ENCODE measurements around the gene SERPINB8. TPM values are rescaled to one million over a fixed set of nuclear protein-coding genes. Genes with fewer than 3 reads are reported as not detected.

SERPINB8 gene
- total and polyA plus RNA-seq, 2 donors (not counting 1 experiment from before 2014, with no cell fraction given): 9.7 to 21.0 TPM

GRCh38 chr18:64009305-64009704 is 39.4 kb downstream of the SERPINB8 start:
- H3K4me1 ChIP-seq (ENCODE audit: control insufficient read depth, extremely low read depth, insufficient read depth, low read length): no peaks in the 10 kb centered on the region
- H3K9ac ChIP-seq (ENCODE audit: insufficient read depth, low read length): no peak overlapping the region
- H2AFZ ChIP-seq (ENCODE audit: low read length): no peak overlapping the region
- H3K36me3 ChIP-seq (ENCODE audit: control insufficient read depth, insufficient read depth, low read length): no peaks in the 10 kb centered on the region
- no peak for TF ChIP-seq CTCF (conservative IDR thresholded peaks at IDR 0.05 in 1 of 2, IDR thresholded peaks at IDR 0.05 in 1 of 2; ENCODE audit: low read depth in 1 of 2, low read length in 2 of 2)
- TF ChIP-seq EZH2 (IDR thresholded peaks at IDR 0.05; ENCODE audit: low read length, missing control alignments): no peak
- DNase-seq (ENCODE audit: low read depth in 2 of 2): no peak
- H3K27me3 ChIP-seq (ENCODE audit: control insufficient read depth, insufficient read depth, low read length): no peaks in the 10 kb centered on the region
- no peak overlapping the region for H3K4me2 ChIP-seq (ENCODE audit: extremely low read depth, insufficient read depth, low read length)
- no peak overlapping the region for H3K27ac ChIP-seq (ENCODE audit: insufficient read depth, low read length)
- no peak overlapping the region for H3K4me3 ChIP-seq (replicated peaks in 1 of 4; ENCODE audit: control extremely low read depth in 1 of 4, insufficient read depth in 1 of 4, low read depth in 3 of 4, low read length in 4 of 4)
- no peaks in the 10 kb centered on the region for H4K20me1 ChIP-seq (ENCODE audit: control insufficient read depth, extremely low read depth, insufficient read depth, low read length)
- no peaks in the 10 kb centered on the region for H3K79me2 ChIP-seq (ENCODE audit: control insufficient read depth, insufficient read depth, low read length)
- H3K9me3 ChIP-seq (ENCODE audit: control insufficient read depth, insufficient read depth, low read depth, low read length): no peaks in the 10 kb centered on the region

DNA sequence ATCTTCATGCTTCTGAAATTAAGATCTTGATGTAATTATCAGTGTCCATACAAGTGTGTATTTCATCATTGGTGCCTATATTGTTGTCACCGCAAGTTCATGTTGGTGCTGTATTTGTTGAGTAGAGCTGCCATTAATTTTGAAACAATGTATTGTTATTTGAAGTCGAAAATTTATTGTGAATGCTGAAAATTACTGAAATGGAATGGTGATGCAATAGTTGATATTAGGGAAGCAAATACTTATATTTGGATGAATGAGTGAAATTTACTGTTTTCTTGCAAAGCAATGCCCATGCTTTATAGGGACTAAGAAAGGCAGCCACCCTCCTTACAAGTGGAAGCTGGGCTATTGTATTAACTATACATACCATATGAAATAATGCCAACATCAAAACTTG is 41.6 kb downstream of the SERPINB8 start:
- Histone ChIP-seq H3K4me1 (ENCODE audit: control insufficient read depth, extremely low read depth, insufficient read depth, low read length) (no peaks in the 10 kb centered on the region), H3K27me3 (ENCODE audit: control insufficient read depth, insufficient read depth, low read length) (no peaks in the 10 kb centered on the region), H2AFZ (ENCODE audit: low read length) (no peak overlapping the region), H3K36me3 (ENCODE audit: control insufficient read depth, insufficient read depth, low read length) (no peaks in the 10 kb centered on the region), H4K20me1 (ENCODE audit: control insufficient read depth, extremely low read depth, insufficient read depth, low read length) (no peaks in the 10 kb centered on the region), H3K9ac (ENCODE audit: insufficient read depth, low read length) (no peak overlapping the region), H3K9me3 (ENCODE audit: control insufficient read depth, insufficient read depth, low read depth, low read length) (no peaks in the 10 kb centered on the region), H3K4me3 (replicated peaks in 1 of 4; ENCODE audit: control extremely low read depth in 1 of 4, insufficient read depth in 1 of 4, low read depth in 3 of 4, low read length in 4 of 4) (no peak overlapping the region), H3K4me2 (ENCODE audit: extremely low read depth, insufficient read depth, low read length) (no peak overlapping the region), H3K27ac (ENCODE audit: insufficient read depth, low read length) (no peak overlapping the region), H3K79me2 (ENCODE audit: control insufficient read depth, insufficient read depth, low read length) (no peaks in the 10 kb centered on the region)
- no peak for DNase-seq (ENCODE audit: low read depth in 2 of 2)
- TF ChIP-seq EZH2 (IDR thresholded peaks at IDR 0.05; ENCODE audit: low read length, missing control alignments) (no peak), CTCF (conservative IDR thresholded peaks at IDR 0.05 in 1 of 2, IDR thresholded peaks at IDR 0.05 in 1 of 2; ENCODE audit: low read depth in 1 of 2, low read length in 2 of 2) (no peak)

DNA sequence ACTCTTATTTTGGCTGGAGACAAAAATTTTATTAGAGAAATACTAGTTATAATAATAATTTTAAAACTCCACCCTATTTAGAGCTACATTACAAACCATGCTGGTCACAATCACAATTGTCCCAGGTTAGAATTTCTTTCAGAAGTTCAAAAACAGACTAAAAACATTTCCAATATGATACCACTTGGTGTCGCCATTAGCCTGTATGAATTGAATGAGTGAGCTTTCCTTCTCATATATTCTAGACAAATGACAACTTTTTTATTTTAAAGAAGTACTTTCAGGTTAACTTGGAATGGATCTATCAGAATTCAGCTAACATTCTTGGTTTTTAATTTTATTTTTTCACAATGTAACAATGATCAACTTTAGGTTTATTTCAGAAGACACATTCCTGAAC is 48.0 kb downstream of the SERPINB8 start:
- Histone ChIP-seq H3K4me2 (ENCODE audit: extremely low read depth, insufficient read depth, low read length) (no peak overlapping the region), H3K9ac (ENCODE audit: insufficient read depth, low read length) (no peak overlapping the region), H4K20me1 (ENCODE audit: control insufficient read depth, extremely low read depth, insufficient read depth, low read length) (no peaks in the 10 kb centered on the region), H3K4me1 (ENCODE audit: control insufficient read depth, extremely low read depth, insufficient read depth, low read length) (no peaks in the 10 kb centered on the region), H3K79me2 (ENCODE audit: control insufficient read depth, insufficient read depth, low read length) (no peaks in the 10 kb centered on the region), H3K27ac (ENCODE audit: insufficient read depth, low read length) (no peak overlapping the region), H3K4me3 (replicated peaks in 1 of 4; ENCODE audit: control extremely low read depth in 1 of 4, insufficient read depth in 1 of 4, low read depth in 3 of 4, low read length in 4 of 4) (no peak overlapping the region), H3K9me3 (ENCODE audit: control insufficient read depth, insufficient read depth, low read depth, low read length) (no peaks in the 10 kb centered on the region), H2AFZ (ENCODE audit: low read length) (no peak overlapping the region), H3K27me3 (ENCODE audit: control insufficient read depth, insufficient read depth, low read length) (no peaks in the 10 kb centered on the region), H3K36me3 (ENCODE audit: control insufficient read depth, insufficient read depth, low read length) (no peaks in the 10 kb centered on the region)
- TF ChIP-seq CTCF (conservative IDR thresholded peaks at IDR 0.05 in 1 of 2, IDR thresholded peaks at IDR 0.05 in 1 of 2; ENCODE audit: low read depth in 1 of 2, low read length in 2 of 2) (peak in 1 of 2 donors; percentile 52), EZH2 (IDR thresholded peaks at IDR 0.05; ENCODE audit: low read length, missing control alignments) (no peak)
- peak in 1 of 2 donors; percentile 39 for DNase-seq (ENCODE audit: low read depth in 2 of 2)
